SK-N-SH (cell line): ENCODE measurements around the gene LRRC2.

Experiments used
- TEAD4 ChIP-seq: IDR thresholded peaks from 2 replicates; pipeline ENCODE4 v1.4.0; 2012; ENCODE audit warnings: mild to moderate bottlenecking, borderline replicate concordance; ENCODE audit not compliant: insufficient read depth
- TF ChIP-seq, protein P1 (sequence below): fragments of 200-600 bp; sonication (generic); IDR thresholded peaks from 2 replicates; pipeline ENCODE4 v1.6.1; 2017; ENCODE audit warnings: antibody characterized with exemption, mild to moderate bottlenecking, moderate library complexity

DNA sequence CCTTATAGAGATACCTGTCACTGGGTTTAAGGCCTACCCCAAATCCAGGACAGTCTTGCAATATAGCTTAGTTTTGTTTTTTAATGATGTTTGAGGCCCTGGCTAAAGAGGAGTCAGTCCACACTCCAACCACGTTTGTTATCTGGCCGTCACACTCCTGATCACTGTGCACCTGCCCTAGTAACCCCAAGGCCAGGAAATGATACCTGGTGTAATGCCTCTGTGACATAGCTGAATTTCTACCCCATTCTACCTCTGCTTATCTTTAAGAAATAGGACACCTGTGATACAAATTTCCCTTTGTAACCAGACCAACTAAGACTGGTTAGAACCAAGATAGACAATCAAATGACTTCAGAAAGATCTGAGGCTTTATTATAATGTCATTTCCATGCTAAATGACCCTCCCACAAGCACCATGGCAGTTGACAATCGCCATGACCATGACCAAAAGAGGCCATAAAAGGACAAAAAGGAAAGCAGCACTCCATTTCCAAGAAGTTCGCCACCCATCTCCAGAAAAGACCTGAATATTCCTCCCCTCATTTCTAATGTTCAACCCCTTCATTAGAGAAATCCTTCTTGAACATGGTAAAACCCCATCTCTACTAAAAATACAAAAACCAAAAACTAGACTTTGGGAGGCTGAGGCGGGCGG lies 73.1 kb downstream of the LRRC2 start:
- no peak for TF ChIP-seq TEAD4
- TF ChIP-seq, protein P1, sequence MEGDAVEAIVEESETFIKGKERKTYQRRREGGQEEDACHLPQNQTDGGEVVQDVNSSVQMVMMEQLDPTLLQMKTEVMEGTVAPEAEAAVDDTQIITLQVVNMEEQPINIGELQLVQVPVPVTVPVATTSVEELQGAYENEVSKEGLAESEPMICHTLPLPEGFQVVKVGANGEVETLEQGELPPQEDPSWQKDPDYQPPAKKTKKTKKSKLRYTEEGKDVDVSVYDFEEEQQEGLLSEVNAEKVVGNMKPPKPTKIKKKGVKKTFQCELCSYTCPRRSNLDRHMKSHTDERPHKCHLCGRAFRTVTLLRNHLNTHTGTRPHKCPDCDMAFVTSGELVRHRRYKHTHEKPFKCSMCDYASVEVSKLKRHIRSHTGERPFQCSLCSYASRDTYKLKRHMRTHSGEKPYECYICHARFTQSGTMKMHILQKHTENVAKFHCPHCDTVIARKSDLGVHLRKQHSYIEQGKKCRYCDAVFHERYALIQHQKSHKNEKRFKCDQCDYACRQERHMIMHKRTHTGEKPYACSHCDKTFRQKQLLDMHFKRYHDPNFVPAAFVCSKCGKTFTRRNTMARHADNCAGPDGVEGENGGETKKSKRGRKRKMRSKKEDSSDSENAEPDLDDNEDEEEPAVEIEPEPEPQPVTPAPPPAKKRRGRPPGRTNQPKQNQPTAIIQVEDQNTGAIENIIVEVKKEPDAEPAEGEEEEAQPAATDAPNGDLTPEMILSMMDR, result no peak
